HG02840 (cell line): Measurements from ENCODE around the gene RUNX1.
"Not testable (repeated sequence)": the region's sequence is repeated elsewhere in the genome, so short reads cannot be mapped to it uniquely, and the experiment has no call there.

Source experiments
- ATAC-seq: cut with Tn5 transposase; IDR thresholded peaks from one replicate; pipeline ENCODE4 v1.9.1; 2021; ENCODE audit warnings: mild to moderate bottlenecking, moderate library complexity, moderate number of reproducible peaks; ENCODE audit not compliant: unreplicated experiment, low FRiP score

The RUNX1 gene

DNA sequence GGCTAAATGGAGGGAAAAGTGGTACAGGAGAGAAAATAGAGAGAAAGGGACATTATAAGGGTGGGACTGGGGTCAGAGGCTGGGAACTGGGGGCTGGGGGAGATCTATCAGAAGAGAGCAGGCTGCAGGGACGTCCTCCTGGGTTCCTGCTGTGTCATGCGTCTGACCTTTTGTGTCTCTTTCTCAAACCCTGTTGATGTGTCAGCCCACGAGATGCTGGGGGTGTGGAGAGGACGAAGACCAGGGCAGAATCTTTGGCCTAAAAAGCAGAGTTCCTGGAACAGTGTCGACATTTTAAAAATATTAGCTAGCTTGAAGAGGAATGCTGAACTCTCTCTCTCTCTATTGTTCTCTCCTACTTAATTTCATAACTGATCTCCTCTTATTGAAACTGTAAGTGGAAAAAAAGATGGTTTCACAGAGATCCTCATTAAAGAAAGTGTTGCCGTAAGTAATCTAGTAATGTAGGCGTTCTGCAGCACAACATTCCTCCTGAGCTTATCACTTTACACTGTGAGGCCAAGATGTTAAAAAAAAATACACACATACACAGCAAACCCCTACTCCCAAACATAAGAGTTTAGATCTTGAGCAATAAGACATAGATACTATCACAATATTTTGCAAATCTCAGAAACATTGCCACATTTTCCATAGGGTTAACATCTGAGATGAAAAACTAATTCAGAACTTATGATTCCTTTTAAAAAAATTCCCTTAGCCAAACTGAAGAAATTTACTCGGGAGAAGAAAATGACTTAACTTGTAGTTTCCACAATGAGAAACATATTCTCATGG, 52.6 kb downstream of the RUNX1 start:
- ATAC-seq: no peak

- no peak for ATAC-seq
Observed at GRCh38 chr21:34995979-34996303, 53.2 kb downstream of the RUNX1 start.

- no peak for ATAC-seq
Observed at GRCh38 chr21:34994766-34995631, 54.1 kb downstream of the RUNX1 start.

GRCh38 chr21:34993521-34993921, 55.6 kb downstream of the RUNX1 start:
- ATAC-seq: not testable (repeated sequence)

DNA sequence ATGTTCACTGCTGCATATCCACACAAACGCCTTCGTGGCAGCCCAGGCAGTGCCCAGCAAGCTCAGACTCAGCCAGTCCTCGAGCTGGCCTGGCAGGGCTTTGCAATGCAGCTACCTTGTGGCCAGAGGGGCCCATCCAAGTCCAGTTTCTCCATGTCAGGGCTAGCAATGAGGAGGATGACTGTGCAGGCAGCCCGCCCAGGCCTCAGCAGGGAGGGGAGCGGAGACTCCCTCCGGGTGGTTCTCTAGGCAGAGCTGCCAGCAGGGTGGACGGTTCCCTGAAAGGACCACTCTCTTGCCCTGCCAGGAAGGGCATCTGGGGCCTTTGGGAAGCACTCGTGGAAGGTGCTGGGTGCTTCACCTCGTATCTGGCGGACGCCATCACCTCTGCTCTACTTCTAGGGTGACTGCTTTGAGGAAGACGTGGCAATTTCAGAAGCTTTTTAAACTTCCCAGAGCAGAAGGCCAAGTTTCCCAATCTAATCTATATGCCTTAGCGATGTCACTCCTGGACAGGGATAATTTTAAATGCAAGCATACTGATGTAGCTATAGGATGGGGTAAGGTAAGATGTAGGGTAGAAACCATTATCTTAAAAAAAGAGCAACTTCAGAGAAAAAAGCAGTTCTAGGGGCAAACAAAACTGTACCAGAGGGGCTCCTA, 56.2 kb downstream of the RUNX1 start:
- ATAC-seq: no peak

DNA sequence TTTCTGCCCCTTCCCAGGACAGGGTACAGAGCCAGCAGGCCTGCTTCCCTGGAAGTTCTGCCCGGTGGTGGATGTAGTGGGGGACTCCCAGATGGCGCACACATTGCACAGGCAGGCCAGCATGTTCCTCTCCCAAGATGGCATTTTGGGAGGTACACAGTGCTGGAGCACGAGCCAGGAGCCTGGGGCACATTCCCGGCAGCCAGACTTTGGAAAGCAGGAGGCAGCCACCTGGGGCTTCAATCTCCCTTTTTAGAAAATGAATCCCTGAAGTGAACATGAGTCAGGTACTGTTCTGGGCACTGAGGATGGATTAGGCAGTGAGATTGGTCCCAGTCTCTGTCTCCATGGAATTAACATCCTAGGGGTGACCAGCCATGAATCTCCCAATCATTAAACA, 56.9 kb downstream of the RUNX1 start:
- ATAC-seq: no peak

GRCh38 chr21:34991366-34991957, 57.6 kb downstream of the RUNX1 start:
- ATAC-seq: no peak

GRCh38 chr21:34990842-34991241, 58.3 kb downstream of the RUNX1 start:
- ATAC-seq: no peak

DNA sequence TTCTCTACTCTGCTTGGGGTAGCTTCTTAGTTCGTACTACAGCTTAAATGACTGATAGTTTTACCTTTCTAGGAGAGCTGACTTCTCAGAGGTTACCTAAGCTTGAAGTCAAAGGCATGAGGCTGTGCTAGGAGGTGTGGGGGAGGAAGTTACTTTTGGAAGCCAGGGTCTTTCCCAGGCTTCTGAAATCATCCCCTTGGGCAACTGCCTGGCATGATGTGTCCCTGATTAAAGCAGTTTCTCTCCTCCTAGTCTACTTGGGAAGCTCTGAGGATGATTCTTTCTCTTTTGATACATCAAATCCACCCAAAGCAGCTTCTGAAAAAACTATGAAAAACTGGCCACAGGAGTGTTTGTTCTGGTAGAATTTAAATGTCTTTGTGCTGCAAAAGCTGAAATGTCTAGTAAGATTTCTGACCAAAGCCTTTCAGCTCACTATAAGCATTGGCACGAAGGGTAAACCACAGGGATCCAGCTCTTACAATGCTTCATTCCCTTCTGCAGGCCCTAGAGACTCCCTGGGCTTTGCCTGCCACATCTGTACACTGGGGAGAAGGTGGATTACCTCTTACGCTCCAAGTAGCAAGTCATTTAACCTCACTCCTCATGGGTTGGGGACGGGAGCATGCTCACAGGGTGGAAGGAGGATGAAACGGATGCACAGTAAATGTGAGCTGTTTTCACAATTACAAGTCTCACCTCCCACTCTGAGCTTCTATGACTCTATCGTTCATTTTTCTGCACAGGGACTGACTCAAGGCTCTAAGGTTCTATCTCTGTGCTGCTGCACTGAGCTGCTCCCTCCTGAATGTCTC, 59.6 kb downstream of the RUNX1 start:
- no peak for ATAC-seq

DNA sequence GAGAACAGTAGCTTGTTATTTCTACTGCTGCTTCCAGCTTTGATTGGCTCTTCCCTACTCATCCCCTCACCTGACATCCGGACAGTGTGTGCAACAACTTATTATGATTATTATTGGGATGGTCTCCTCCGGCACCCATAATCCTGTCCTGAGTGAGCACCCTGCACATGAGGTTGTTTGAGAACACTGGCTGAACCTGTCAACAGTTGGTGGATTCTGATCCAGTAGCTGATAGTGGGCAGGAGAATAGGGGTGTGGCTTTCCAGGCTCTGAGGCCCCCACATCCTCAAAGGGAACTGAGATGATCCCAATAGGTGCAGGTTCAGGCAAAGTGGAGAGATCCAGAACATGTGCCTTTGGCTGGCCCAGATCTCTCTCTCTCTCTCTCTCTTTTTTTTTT, 60.5 kb downstream of the RUNX1 start:
- ATAC-seq: no peak

- no peak for ATAC-seq
Observed at GRCh38 chr21:34988139-34988538, 61.0 kb downstream of the RUNX1 start.

DNA sequence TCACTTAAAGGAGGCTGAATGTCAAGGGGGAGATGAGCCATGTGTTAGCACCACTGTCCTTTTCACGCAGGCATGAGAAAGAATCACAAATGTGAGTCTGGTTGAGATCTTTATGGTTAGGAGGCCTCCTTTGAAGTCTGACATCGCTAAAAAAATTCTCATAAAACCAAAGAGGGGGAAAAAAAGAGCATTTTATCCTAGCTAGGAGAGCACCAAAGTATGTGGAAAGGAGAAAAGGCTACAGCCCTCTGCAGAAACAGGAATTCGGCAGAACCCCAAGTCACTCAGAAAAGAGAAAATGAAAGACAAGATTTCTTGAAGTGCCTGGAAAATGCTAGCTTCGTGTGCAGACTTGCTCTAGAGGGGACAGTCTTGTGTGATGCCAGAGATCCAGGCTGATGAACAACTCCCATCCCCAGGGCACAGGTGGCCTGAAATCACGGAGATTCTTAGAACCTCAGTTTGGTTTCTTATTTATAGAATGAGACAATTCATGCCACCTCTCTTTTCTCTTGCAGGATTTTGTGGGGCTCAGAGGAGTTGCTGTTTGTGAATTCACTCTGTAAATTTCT, 61.5 kb downstream of the RUNX1 start:
- ATAC-seq: no peak

GRCh38 chr21:34986561-34987500, 62.3 kb downstream of the RUNX1 start:
- peak; percentile 64 for ATAC-seq

- no peak for ATAC-seq
Observed at GRCh38 chr21:34984356-34985058, 64.6 kb downstream of the RUNX1 start.

GRCh38 chr21:34983680-34984086, 65.4 kb downstream of the RUNX1 start:
- no peak for ATAC-seq

DNA sequence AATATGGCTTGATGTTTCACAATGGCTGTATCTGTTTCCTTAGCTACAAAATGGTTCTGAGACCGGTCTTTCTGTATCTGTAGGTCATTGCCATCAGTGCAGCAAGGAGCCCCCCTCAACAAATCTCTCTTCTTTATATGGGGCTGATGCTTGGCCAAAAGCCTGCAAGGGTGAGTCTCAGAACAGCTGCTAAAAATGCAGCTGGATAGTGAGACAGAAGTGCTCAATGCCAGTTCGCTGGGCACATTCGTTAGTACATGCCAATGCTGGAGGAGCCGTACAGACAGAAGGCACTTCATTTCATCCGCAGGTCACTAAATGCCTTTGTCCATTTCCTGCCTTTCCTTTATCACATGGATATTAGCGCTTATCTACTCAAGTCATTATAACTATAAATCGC, 67.3 kb downstream of the RUNX1 start:
- ATAC-seq: no peak

- ATAC-seq: no peak
Observed at GRCh38 chr21:34980423-34981115, 68.5 kb downstream of the RUNX1 start.
